ENCODE results near the gene NPAS4. TPM values are rescaled to one million over a fixed set of nuclear protein-coding genes. Genes with fewer than 3 reads are reported as not detected.
A peak's percentile ranks its signal among the peaks of the same experiment; 100 is the strongest.

NPAS4 gene
- total and polyA plus RNA-seq, 9 of the 15 experiments (the other 6 are each of a cell fraction or from before 2014, with no cell fraction given): not detected

- CTCF ChIA-PET (ENCODE audit: low intra/inter-chr PET ratio): no interaction called here
- in situ Hi-C loops (cut with MboI) (no loop called here), intact Hi-C loops (cut with micrococcal nuclease) (no loop called here)
- TF ChIP-seq L3MBTL2 (IDR thresholded peaks at IDR 0.05) (no peak), POLR2G (IDR thresholded peaks at IDR 0.05; ENCODE audit: low read depth, low read length) (peak; percentile 15; the same call in 1 of the 2 replicates), BHLHE40 (IDR thresholded peaks at IDR 0.05; ENCODE audit: low read length) (no peak), ZNF23 (CRISPR knock-in tag; IDR thresholded peaks at IDR 0.05) (no peak), SRSF3 (IDR thresholded peaks at IDR 0.05; ENCODE audit: insufficient read depth, low read length) (no peak), ZBTB33 (CRISPR knock-in tag; IDR thresholded peaks at IDR 0.05) (peak; percentile 86; the same call in 1 of the 2 replicates)
- BruUV-seq (replicated peaks): no TSS peak
- ATAC-seq (no peak), FAIRE-seq (no peak), DNase-seq (ENCODE audit: extremely low read depth in 1 of 4, low spot score in 3 of 4) (no peak)
- peaks cover 10% of the 10 kb centered on the region; the same call in 2 of the 3 replicates for H3K79me2 ChIP-seq (ENCODE audit: control insufficient read depth, insufficient read depth, low read length)
- H3K4me2 ChIP-seq (ENCODE audit: insufficient read depth, low read length): no peak overlapping the region
- H4K20me1 ChIP-seq (replicated peaks; ENCODE audit: control insufficient read depth, insufficient read depth, low read length): peaks cover 12% of the 10 kb centered on the region; the same call in 1 of the 2 replicates
- no peaks in the 10 kb centered on the region for H3K27me3 ChIP-seq (ENCODE audit: control insufficient read depth in 2 of 2, insufficient read depth in 2 of 2, low read length in 2 of 2)
- no peak overlapping the region for H3K9ac ChIP-seq (ENCODE audit: insufficient read depth in 1 of 2, low read depth in 2 of 2, low read length in 2 of 2)
- H2AFZ ChIP-seq (ENCODE audit: low read depth, low read length): no peak overlapping the region
- peaks cover 3% of the 10 kb centered on the region; the same call in 2 of the 3 replicates for H3K36me3 ChIP-seq (ENCODE audit: control insufficient read depth, insufficient read depth, low read length)
- 84% methylated on average over 40 of the region's 44 CpGs for WGBS (ENCODE audit: insufficient coverage, low coverage, missing lambda C conversion rate)
- no peaks in the 10 kb centered on the region for H3K9me1 ChIP-seq (ENCODE audit: control insufficient read depth, insufficient read depth, low read length)
- H3K27ac ChIP-seq (ENCODE audit: extremely low read depth, low read depth, low read length): no peak overlapping the region
- H3K4me1 ChIP-seq (replicated peaks in 1 of 2; ENCODE audit: control insufficient read depth in 2 of 2, insufficient read depth in 2 of 2, low read length in 2 of 2): peaks cover 3 to 27% of the 10 kb centered on the region in 2 experiments; a peak in 4 of 5 replicates
- no peak overlapping the region for H3K4me3 ChIP-seq
- no peaks in the 10 kb centered on the region for H3K9me3 ChIP-seq (replicated peaks; ENCODE audit: control insufficient read depth, insufficient read depth, low read depth, low read length)
- POLR2A ChIA-PET: no interaction called here
Observed at GRCh38 chr11:66475349-66476172, 54.7 kb downstream of the NPAS4 start.

Small RNA genes lying within 50 kb of the gene (small RNA-seq; reads per million reads assigned to genes)
- not detected for gene RF00017
- not detected for gene RF00416
- not detected for gene RNU1-84P

Other genes with a start within 250 kb of the NPAS4 start
Only the 7 nearest of the 21 such genes appear.
- 0.73 and 0.90 TPM in 2 replicates for gene RIN1, start 84.6 kb upstream of the NPAS4 start, total RNA-seq (2014; rRNA removed)
- gene RIN1, start 84.6 kb upstream of the NPAS4 start, total RNA-seq (2014; rRNA removed; fragmentation: Illumina TruSeq; extraction: Trizol): 0.25 TPM in 1 of 2 replicates, not detected in the other
- 0.34 and 0.47 TPM in 2 replicates for gene RIN1, start 84.6 kb upstream of the NPAS4 start, total RNA-seq (2015; rRNA removed; fragmentation: Illumina TruSeq; extraction: Trizol)
- gene RIN1, start 84.6 kb upstream of the NPAS4 start, total RNA-seq (2021): 0.40 and 1.2 TPM in 2 replicates
- gene RIN1, start 84.6 kb upstream of the NPAS4 start, polyA plus RNA-seq (2011; rRNA removed): 0.20 and 0.35 TPM in 2 replicates
- gene RIN1, start 84.6 kb upstream of the NPAS4 start, polyA plus RNA-seq (2014; fragmentation: Illumina TruSeq; extraction: Trizol): 0.36 and 0.43 TPM in 2 replicates
- under 1 TPM in 1 of 2 experiments, not detected in 1; 0.01 TPM for gene RIN1, start 84.6 kb upstream of the NPAS4 start, polyA plus RNA-seq (2014; fragmentation: Nextera tagmentation; extraction: Ambion mirVana)
- gene RIN1, start 84.6 kb upstream of the NPAS4 start, polyA plus RNA-seq (2014; rRNA removed): 0.26 and 0.48 TPM in 2 replicates
- gene BRMS1, start 75.9 kb upstream of the NPAS4 start, total RNA-seq (2014; rRNA removed): 76.9 and 78.8 TPM in 2 replicates
- 23.2 and 31.8 TPM in 2 replicates for gene BRMS1, start 75.9 kb upstream of the NPAS4 start, total RNA-seq (2014; rRNA removed; fragmentation: Illumina TruSeq; extraction: Trizol)
- 59.9 and 65.3 TPM in 2 replicates for gene BRMS1, start 75.9 kb upstream of the NPAS4 start, total RNA-seq (2015; rRNA removed; fragmentation: Illumina TruSeq; extraction: Trizol)
- gene BRMS1, start 75.9 kb upstream of the NPAS4 start, total RNA-seq (2021): 47.4 and 47.6 TPM in 2 replicates
- gene BRMS1, start 75.9 kb upstream of the NPAS4 start, polyA plus RNA-seq (2011; rRNA removed): 29.3 and 33.4 TPM in 2 replicates
- 33.3 and 44.6 TPM in 2 replicates for gene BRMS1, start 75.9 kb upstream of the NPAS4 start, polyA plus RNA-seq (2014; fragmentation: Illumina TruSeq; extraction: Trizol)
- 1 to 10 TPM; 2.2 to 4.5 TPM for gene BRMS1, start 75.9 kb upstream of the NPAS4 start, polyA plus RNA-seq (2014; fragmentation: Nextera tagmentation; extraction: Ambion mirVana)
- gene BRMS1, start 75.9 kb upstream of the NPAS4 start, polyA plus RNA-seq (2014; rRNA removed): 65.5 and 67.8 TPM in 2 replicates
- gene B4GAT1, start 73.4 kb upstream of the NPAS4 start, total RNA-seq (2014; rRNA removed): 9.5 and 11.7 TPM in 2 replicates
- 3.7 TPM in 2 replicates for gene B4GAT1, start 73.4 kb upstream of the NPAS4 start, total RNA-seq (2014; rRNA removed; fragmentation: Illumina TruSeq; extraction: Trizol)
- gene B4GAT1, start 73.4 kb upstream of the NPAS4 start, total RNA-seq (2015; rRNA removed; fragmentation: Illumina TruSeq; extraction: Trizol): 6.6 and 7.4 TPM in 2 replicates
- gene B4GAT1, start 73.4 kb upstream of the NPAS4 start, total RNA-seq (2021): 8.6 and 8.7 TPM in 2 replicates
- gene B4GAT1, start 73.4 kb upstream of the NPAS4 start, polyA plus RNA-seq (2011; rRNA removed): 3.4 and 4.6 TPM in 2 replicates
- gene B4GAT1, start 73.4 kb upstream of the NPAS4 start, polyA plus RNA-seq (2014; fragmentation: Illumina TruSeq; extraction: Trizol): 3.8 and 5.6 TPM in 2 replicates
- gene B4GAT1, start 73.4 kb upstream of the NPAS4 start, polyA plus RNA-seq (2014; fragmentation: Nextera tagmentation; extraction: Ambion mirVana): 1 to 10 TPM in 1 of 2 experiments, under 1 TPM in 1; 0.86 to 1.2 TPM
- 5.7 and 6.8 TPM in 2 replicates for gene B4GAT1, start 73.4 kb upstream of the NPAS4 start, polyA plus RNA-seq (2014; rRNA removed)
- gene SLC29A2, start 49.3 kb upstream of the NPAS4 start, total RNA-seq (2014; rRNA removed): 13.3 and 22.5 TPM in 2 replicates
- gene SLC29A2, start 49.3 kb upstream of the NPAS4 start, total RNA-seq (2014; rRNA removed; fragmentation: Illumina TruSeq; extraction: Trizol): 6.2 and 8.8 TPM in 2 replicates
- 14.2 and 16.1 TPM in 2 replicates for gene SLC29A2, start 49.3 kb upstream of the NPAS4 start, total RNA-seq (2015; rRNA removed; fragmentation: Illumina TruSeq; extraction: Trizol)
- gene SLC29A2, start 49.3 kb upstream of the NPAS4 start, total RNA-seq (2021): 48.6 and 50.5 TPM in 2 replicates
- gene SLC29A2, start 49.3 kb upstream of the NPAS4 start, polyA plus RNA-seq (2011; rRNA removed): 22.0 and 35.8 TPM in 2 replicates
- gene SLC29A2, start 49.3 kb upstream of the NPAS4 start, polyA plus RNA-seq (2014; fragmentation: Illumina TruSeq; extraction: Trizol): 43.1 and 47.4 TPM in 2 replicates
- gene SLC29A2, start 49.3 kb upstream of the NPAS4 start, polyA plus RNA-seq (2014; fragmentation: Nextera tagmentation; extraction: Ambion mirVana): 1 to 10 TPM; 2.4 to 2.5 TPM
- 39.3 and 48.7 TPM in 2 replicates for gene SLC29A2, start 49.3 kb upstream of the NPAS4 start, polyA plus RNA-seq (2014; rRNA removed)
- gene MRPL11, start 17.8 kb downstream of the NPAS4 start, total RNA-seq (2014; rRNA removed): 135 and 148 TPM in 2 replicates
- 75.0 and 81.4 TPM in 2 replicates for gene MRPL11, start 17.8 kb downstream of the NPAS4 start, total RNA-seq (2014; rRNA removed; fragmentation: Illumina TruSeq; extraction: Trizol)
- gene MRPL11, start 17.8 kb downstream of the NPAS4 start, total RNA-seq (2015; rRNA removed; fragmentation: Illumina TruSeq; extraction: Trizol): 88.3 and 91.2 TPM in 2 replicates
- gene MRPL11, start 17.8 kb downstream of the NPAS4 start, total RNA-seq (2021): 133 and 148 TPM in 2 replicates
- gene MRPL11, start 17.8 kb downstream of the NPAS4 start, polyA plus RNA-seq (2011; rRNA removed): 97.6 and 100 TPM in 2 replicates
- gene MRPL11, start 17.8 kb downstream of the NPAS4 start, polyA plus RNA-seq (2014; fragmentation: Illumina TruSeq; extraction: Trizol): 91.9 and 103 TPM in 2 replicates
- gene MRPL11, start 17.8 kb downstream of the NPAS4 start, polyA plus RNA-seq (2014; fragmentation: Nextera tagmentation; extraction: Ambion mirVana): 10 to 100 TPM; 33.0 to 43.5 TPM
- gene MRPL11, start 17.8 kb downstream of the NPAS4 start, polyA plus RNA-seq (2014; rRNA removed): 173 and 208 TPM in 2 replicates
- gene PELI3, start 45.9 kb downstream of the NPAS4 start, total RNA-seq (2014; rRNA removed): 3.3 and 5.0 TPM in 2 replicates
- 1.3 and 1.9 TPM in 2 replicates for gene PELI3, start 45.9 kb downstream of the NPAS4 start, total RNA-seq (2014; rRNA removed; fragmentation: Illumina TruSeq; extraction: Trizol)
- gene PELI3, start 45.9 kb downstream of the NPAS4 start, total RNA-seq (2015; rRNA removed; fragmentation: Illumina TruSeq; extraction: Trizol): 3.2 and 3.4 TPM in 2 replicates
- gene PELI3, start 45.9 kb downstream of the NPAS4 start, total RNA-seq (2021): 4.0 and 4.2 TPM in 2 replicates
- 1.4 and 1.6 TPM in 2 replicates for gene PELI3, start 45.9 kb downstream of the NPAS4 start, polyA plus RNA-seq (2011; rRNA removed)
- 1.9 and 3.3 TPM in 2 replicates for gene PELI3, start 45.9 kb downstream of the NPAS4 start, polyA plus RNA-seq (2014; fragmentation: Illumina TruSeq; extraction: Trizol)
- under 1 TPM; 0.17 to 0.46 TPM for gene PELI3, start 45.9 kb downstream of the NPAS4 start, polyA plus RNA-seq (2014; fragmentation: Nextera tagmentation; extraction: Ambion mirVana)
- 2.4 and 2.6 TPM in 2 replicates for gene PELI3, start 45.9 kb downstream of the NPAS4 start, polyA plus RNA-seq (2014; rRNA removed)
- 69.2 and 115 TPM in 2 replicates for gene DPP3, start 59.4 kb downstream of the NPAS4 start, total RNA-seq (2014; rRNA removed)
- 24.2 and 35.1 TPM in 2 replicates for gene DPP3, start 59.4 kb downstream of the NPAS4 start, total RNA-seq (2014; rRNA removed; fragmentation: Illumina TruSeq; extraction: Trizol)
- 45.0 and 50.2 TPM in 2 replicates for gene DPP3, start 59.4 kb downstream of the NPAS4 start, total RNA-seq (2015; rRNA removed; fragmentation: Illumina TruSeq; extraction: Trizol)
- 59.4 and 66.3 TPM in 2 replicates for gene DPP3, start 59.4 kb downstream of the NPAS4 start, total RNA-seq (2021)
- gene DPP3, start 59.4 kb downstream of the NPAS4 start, polyA plus RNA-seq (2011; rRNA removed): 33.0 and 47.6 TPM in 2 replicates
- 45.0 and 61.6 TPM in 2 replicates for gene DPP3, start 59.4 kb downstream of the NPAS4 start, polyA plus RNA-seq (2014; fragmentation: Illumina TruSeq; extraction: Trizol)
- gene DPP3, start 59.4 kb downstream of the NPAS4 start, polyA plus RNA-seq (2014; fragmentation: Nextera tagmentation; extraction: Ambion mirVana): 1 to 10 TPM; 3.7 to 6.2 TPM
- gene DPP3, start 59.4 kb downstream of the NPAS4 start, polyA plus RNA-seq (2014; rRNA removed): 43.3 and 56.3 TPM in 2 replicates